SK-N-SH (cell line): ENCODE results near the gene ZNF138. TPM values are rescaled to one million over a fixed set of nuclear protein-coding genes. Genes with fewer than 3 reads are reported as not detected.

ENCODE experiments used
- CTCF ChIA-PET: fragments of 300-600, 350-600 bp; formaldehyde crosslinking; extraction: SDS; loops from one replicate; lab custom pipeline; 2021; lab: Yijun Ruan, JAX
- POLR2A ChIA-PET: fragments of 350-600 bp; sonication (Branson Sonifier 250); formaldehyde crosslinking; extraction: SDS; loops from one replicate; lab custom pipeline; 2020; ENCODE audit warnings: antibody characterized with exemption, inconsistent platforms; lab: Yijun Ruan, JAX
- DNase-seq: peaks from one replicate; pipeline ENCODE4 v3.0.0; 2012
- H2AFZ ChIP-seq: fragments of 200-600 bp; sonication (generic); 2 replicates; pipeline ENCODE4 v1.8.1; 2016; ENCODE audit warnings: antibody characterized with exemption, mild to moderate bottlenecking, low read depth
- H3F3A ChIP-seq: fragments of 200-600 bp; sonication (generic); replicated peaks from 2 replicates; pipeline ENCODE3; 2016; ENCODE audit warnings: antibody characterized with exemption, mild to moderate bottlenecking; ENCODE audit not compliant: insufficient read depth
- H3K27ac ChIP-seq, 2 experiments: fragments of 200-500 bp in 1 of 2; fragments of 200-600 bp in 1 of 2; sonication (Bioruptor generic) in 1 of 2; sonication (generic), shearing (Covaris generic) in 1 of 2; 2 replicates each; pipeline versions ENCODE4 v1.5.1 to v1.6.1; 2014 to 2016; ENCODE audit warnings: low read depth in 2 of 2, inconsistent platforms in 1 of 2, low read length in 1 of 2, mild to moderate bottlenecking in 1 of 2, mixed read lengths in 1 of 2
- H3K27me3 ChIP-seq: fragments of 200-600 bp; sonication (generic), shearing (Covaris generic); 2 replicates; pipeline ENCODE4 v1.6.1; 2016; ENCODE audit warnings: mixed run types; ENCODE audit not compliant: insufficient read depth
- H3K36me3 ChIP-seq, 2 experiments: fragments of 200-500 bp in 1 of 2; fragments of 200-600 bp in 1 of 2; sonication (Bioruptor generic) in 1 of 2; sonication (generic) in 1 of 2; replicated peaks in 1 of 2; 2 replicates each; pipeline versions ENCODE3 to v1.5.1; 2014 to 2016; ENCODE audit warnings: low read length in 1 of 2, mild to moderate bottlenecking in 1 of 2; ENCODE audit not compliant: insufficient read depth in 2 of 2, control insufficient read depth in 1 of 2
- H3K4me1 ChIP-seq, 2 experiments: fragments of 200-500 bp in 1 of 2; fragments of 200-600 bp in 1 of 2; sonication (Bioruptor generic) in 1 of 2; sonication (generic), shearing (Covaris generic) in 1 of 2; 2 replicates each; pipeline versions ENCODE4 v1.5.1 to v1.6.1; 2014 to 2016; ENCODE audit warnings: low read depth in 1 of 2, low read length in 1 of 2, mixed run types in 1 of 2; ENCODE audit not compliant: insufficient read depth in 2 of 2, control insufficient read depth in 1 of 2
- H3K4me2 ChIP-seq: fragments of 200-600 bp; sonication (generic), shearing (Covaris generic); 2 replicates; pipeline ENCODE4 v1.6.1; 2017; ENCODE audit warnings: mixed run types
- H3K4me3 ChIP-seq, 2 experiments: fragments of 200-500 bp in 1 of 2; fragments of 200-600 bp in 1 of 2; sonication (Bioruptor generic) in 1 of 2; sonication (generic), shearing (Covaris generic) in 1 of 2; 2 replicates each; pipeline versions ENCODE4 v1.5.1 to v1.8.1; 2014 to 2016; ENCODE audit warnings: low read depth in 2 of 2, inconsistent platforms in 1 of 2, low read length in 1 of 2, mild to moderate bottlenecking in 1 of 2, mixed read lengths in 1 of 2, moderate library complexity in 1 of 2
- H3K79me2 ChIP-seq: fragments of 200-600 bp; sonication (generic); 2 replicates; pipeline ENCODE4 v1.8.1; 2017; ENCODE audit warnings: mild to moderate bottlenecking; ENCODE audit not compliant: insufficient read depth
- H3K9ac ChIP-seq: fragments of 200-600 bp; sonication (generic); 2 replicates; pipeline ENCODE4 v1.6.1; 2017; ENCODE audit warnings: mixed run types
- H3K9me2 ChIP-seq: fragments of 200-600 bp; sonication (generic); 2 replicates; pipeline ENCODE4 v1.6.1; 2017; ENCODE audit warnings: mixed run types
- H3K9me3 ChIP-seq: fragments of 200-600 bp; sonication (generic); 2 replicates; pipeline ENCODE4 v1.6.1; 2017; ENCODE audit warnings: mixed run types, mild to moderate bottlenecking, moderate library complexity
- H4K20me1 ChIP-seq: fragments of 200-600 bp; sonication (generic); 2 replicates; pipeline ENCODE4 v1.6.1; 2017; ENCODE audit warnings: mild to moderate bottlenecking, mixed run types; ENCODE audit not compliant: insufficient read depth
- ELF1 ChIP-seq: IDR thresholded peaks from 2 replicates; pipeline ENCODE4 v1.4.0; 2012
- EZH2phosphoT487 ChIP-seq: fragments of 200-600 bp; sonication (generic); IDR thresholded peaks from 2 replicates; pipeline ENCODE4 v1.6.1; 2017; ENCODE audit warnings: low read depth, mixed run types, mild to moderate bottlenecking, antibody characterized with exemption, moderate library complexity, borderline replicate concordance
- FOSL2 ChIP-seq: IDR thresholded peaks from 2 replicates; pipeline ENCODE4 v1.4.0; 2012; ENCODE audit warnings: low read depth, mild to moderate bottlenecking, moderate library complexity, borderline replicate concordance
- FOXJ3 ChIP-seq: sonication (generic); formaldehyde crosslinking; IDR thresholded peaks from 2 replicates; pipeline ENCODE4 v1.5.1; 2020; ENCODE audit warnings: mild to moderate bottlenecking, missing genetic modification reagents
- FOXM1 ChIP-seq: IDR thresholded peaks from 2 replicates; pipeline ENCODE4 v1.4.0; 2012; ENCODE audit warnings: low read depth, mild to moderate bottlenecking
- GATA2 ChIP-seq: sonication (generic); formaldehyde crosslinking; IDR thresholded peaks from 2 replicates; pipeline ENCODE4 v1.5.0; 2020; ENCODE audit warnings: mild to moderate bottlenecking, missing genetic modification reagents
- JUND ChIP-seq: IDR thresholded peaks from 2 replicates; pipeline ENCODE4 v1.4.0; 2012
- MEF2A ChIP-seq: IDR thresholded peaks from 2 replicates; pipeline ENCODE4 v1.4.0; 2012; ENCODE audit warnings: low read depth, borderline replicate concordance
- NFIC ChIP-seq: IDR thresholded peaks from 2 replicates; pipeline ENCODE4 v1.4.0; 2012; ENCODE audit warnings: borderline replicate concordance
- NRF1 ChIP-seq: IDR thresholded peaks from 2 replicates; pipeline ENCODE4 v1.6.1; 2012; ENCODE audit warnings: low read depth, mild to moderate bottlenecking, low read length
- PBX3 ChIP-seq: IDR thresholded peaks from 2 replicates; pipeline ENCODE4; 2012
- RCOR1 ChIP-seq: fragments of 150-350 bp; IDR thresholded peaks from 2 replicates; pipeline ENCODE4 v1.6.1; 2017; ENCODE audit warnings: antibody characterized with exemption, low read length
- SIN3A ChIP-seq: IDR thresholded peaks from 2 replicates; pipeline ENCODE4 v1.6.1; 2012; ENCODE audit warnings: low read depth, mild to moderate bottlenecking, low read length, moderate library complexity, borderline replicate concordance
- SMC3 ChIP-seq: IDR thresholded peaks from 2 replicates; pipeline ENCODE4 v1.6.1; 2012; ENCODE audit warnings: low read depth, low read length, improper control_type of control experiment
- TAF1 ChIP-seq: IDR thresholded peaks from 2 replicates; pipeline ENCODE4 v1.6.1; 2012; ENCODE audit warnings: low read depth, mild to moderate bottlenecking, low read length, moderate library complexity, borderline replicate concordance
- TCF12 ChIP-seq: IDR thresholded peaks from 2 replicates; pipeline ENCODE4 v1.4.0; 2012
- TEAD4 ChIP-seq: IDR thresholded peaks from 2 replicates; pipeline ENCODE4 v1.4.0; 2012; ENCODE audit warnings: mild to moderate bottlenecking, borderline replicate concordance; ENCODE audit not compliant: insufficient read depth
- YY1 ChIP-seq: IDR thresholded peaks from 2 replicates; pipeline ENCODE4 v1.4.0; 2012; ENCODE audit warnings: low read depth, mild to moderate bottlenecking
- WGBS: methylation state at CpG from one replicate; pipeline ENCODE4 v1.1.6; 2017; ENCODE audit warnings: low lambda C conversion rate; 5-methylcytosine and 5-hydroxymethylcytosine counted together
- polyA plus RNA-seq, 3 experiments: library from polyadenylated mRNA; depleted of rRNA; stranded (reverse); fragments of >200 nt; gene quantifications; 2 replicates each; pipeline ENCODE4 v1.2.3, GENCODE V29; 2012
- TF ChIP-seq, protein P1 (sequence below): IDR thresholded peaks from 2 replicates; pipeline ENCODE4 v1.4.0; 2012; ENCODE audit warnings: low read depth
- TF ChIP-seq, protein P2 (sequence below): IDR thresholded peaks from 2 replicates; pipeline ENCODE4 v1.4.0; 2012; ENCODE audit warnings: low read depth, borderline replicate concordance
- TF ChIP-seq, protein P3 (sequence below): IDR thresholded peaks from 2 replicates; pipeline ENCODE4 v1.6.1; 2012; ENCODE audit warnings: mild to moderate bottlenecking, low read depth, low read length, moderate library complexity
- TF ChIP-seq, protein P4 (sequence below): IDR thresholded peaks from 2 replicates; pipeline ENCODE4 v1.4.0; 2012; ENCODE audit warnings: low read depth, borderline replicate concordance

The ZNF138 gene
- polyA plus RNA-seq, 1 of the 3 experiments (the other 2 are of a cell fraction) = 4.9 TPM

DNA sequence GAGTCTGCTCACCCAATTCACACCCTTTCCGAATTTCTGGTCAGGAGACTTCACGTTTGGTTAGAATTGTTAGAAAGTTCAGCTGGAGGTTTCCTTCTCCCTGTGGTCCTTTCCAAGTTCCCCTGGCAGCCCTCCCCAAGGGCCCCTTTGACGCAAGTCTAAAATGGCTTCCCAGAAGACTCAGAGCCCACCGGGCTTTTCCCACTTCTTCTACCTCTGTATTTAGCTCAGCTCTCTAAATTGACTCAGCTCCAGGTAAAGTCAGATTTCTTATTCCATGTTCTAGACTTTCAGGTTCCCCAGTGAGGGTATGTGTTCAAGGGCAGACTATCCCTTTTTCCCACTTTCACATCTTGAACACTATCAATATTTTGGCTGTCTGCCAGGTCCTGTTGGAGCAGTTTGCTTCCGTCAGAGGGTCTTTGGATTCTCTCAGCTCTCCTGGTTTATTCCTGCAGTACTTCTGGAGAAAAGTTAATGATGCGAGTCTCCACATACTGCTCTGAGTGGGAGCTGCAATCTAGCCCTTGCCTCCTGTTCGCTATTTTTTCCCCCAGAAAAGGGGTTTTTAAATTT lies 55.8 kb downstream of the ZNF138 start:
- TF ChIP-seq, protein P1, sequence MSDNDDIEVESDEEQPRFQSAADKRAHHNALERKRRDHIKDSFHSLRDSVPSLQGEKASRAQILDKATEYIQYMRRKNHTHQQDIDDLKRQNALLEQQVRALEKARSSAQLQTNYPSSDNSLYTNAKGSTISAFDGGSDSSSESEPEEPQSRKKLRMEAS = no peak
- TF ChIP-seq, protein P2, sequence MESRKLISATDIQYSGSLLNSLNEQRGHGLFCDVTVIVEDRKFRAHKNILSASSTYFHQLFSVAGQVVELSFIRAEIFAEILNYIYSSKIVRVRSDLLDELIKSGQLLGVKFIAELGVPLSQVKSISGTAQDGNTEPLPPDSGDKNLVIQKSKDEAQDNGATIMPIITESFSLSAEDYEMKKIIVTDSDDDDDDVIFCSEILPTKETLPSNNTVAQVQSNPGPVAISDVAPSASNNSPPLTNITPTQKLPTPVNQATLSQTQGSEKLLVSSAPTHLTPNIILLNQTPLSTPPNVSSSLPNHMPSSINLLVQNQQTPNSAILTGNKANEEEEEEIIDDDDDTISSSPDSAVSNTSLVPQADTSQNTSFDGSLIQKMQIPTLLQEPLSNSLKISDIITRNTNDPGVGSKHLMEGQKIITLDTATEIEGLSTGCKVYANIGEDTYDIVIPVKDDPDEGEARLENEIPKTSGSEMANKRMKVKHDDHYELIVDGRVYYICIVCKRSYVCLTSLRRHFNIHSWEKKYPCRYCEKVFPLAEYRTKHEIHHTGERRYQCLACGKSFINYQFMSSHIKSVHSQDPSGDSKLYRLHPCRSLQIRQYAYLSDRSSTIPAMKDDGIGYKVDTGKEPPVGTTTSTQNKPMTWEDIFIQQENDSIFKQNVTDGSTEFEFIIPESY = no peak
- no peak for TF ChIP-seq FOXJ3
- no peak for TF ChIP-seq FOSL2
- TF ChIP-seq MEF2A = no peak
- no peak for TF ChIP-seq TEAD4
- TF ChIP-seq EZH2phosphoT487 = no peak
- TF ChIP-seq GATA2 = no peak
- TF ChIP-seq, all 33 proteins: peak for 0
- no peak overlapping the region; a peak in 1 of 4 replicates for H3K4me3 ChIP-seq
- peaks cover 0 to 8% of the 10 kb centered on the region in 2 experiments; a peak in 1 of 4 replicates for H3K4me1 ChIP-seq
- no peak overlapping the region for H3K27ac ChIP-seq
- no peaks in the 10 kb centered on the region for H3F3A ChIP-seq
- ChIA-PET POLR2A (interaction anchor here (0.6 kb wide), 1 partner anchor 12 kb away, joined by 3 read pairs; no protein-coding TSS in a partner anchor), CTCF (no interaction called here)
- H3K9me2 ChIP-seq = no peaks in the 10 kb centered on the region
- WGBS = 59% methylated on average over 7 of the region's 7 CpGs
- no peaks in the 10 kb centered on the region for H3K36me3 ChIP-seq
- no peak for DNase-seq
- no peaks in the 10 kb centered on the region for H3K79me2 ChIP-seq
- H4K20me1 ChIP-seq = no peaks in the 10 kb centered on the region
- H2AFZ ChIP-seq = no peak overlapping the region
- H3K4me2 ChIP-seq = no peak overlapping the region
- no peaks in the 10 kb centered on the region for H3K9me3 ChIP-seq
- H3K9ac ChIP-seq = no peak overlapping the region
- H3K27me3 ChIP-seq = no peaks in the 10 kb centered on the region

DNA sequence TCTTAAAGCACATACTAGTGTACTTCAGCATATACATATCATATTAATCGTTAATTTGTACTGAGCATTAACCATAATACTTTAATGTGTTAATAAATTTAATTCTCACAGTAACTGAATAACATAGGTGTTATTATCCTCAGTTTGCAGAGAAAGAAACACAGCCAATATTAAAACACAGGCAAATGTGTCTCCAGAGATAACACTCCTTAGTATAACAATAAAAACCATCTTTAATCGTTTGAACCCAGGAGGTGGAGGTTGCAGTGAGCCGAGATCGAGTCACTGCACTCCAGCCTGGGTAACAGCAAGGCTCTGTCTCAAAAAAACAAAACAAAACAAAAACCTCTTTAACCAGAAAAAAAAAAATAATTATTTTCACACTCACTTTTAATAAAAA lies 59.5 kb downstream of the ZNF138 start:
- Histone ChIP-seq H3K9ac (no peak overlapping the region), H3F3A (no peaks in the 10 kb centered on the region), H3K79me2 (no peaks in the 10 kb centered on the region), H3K27me3 (no peaks in the 10 kb centered on the region), H3K9me3 (no peaks in the 10 kb centered on the region), H3K4me2 (no peak overlapping the region), H2AFZ (no peak overlapping the region), H3K36me3 (no peaks in the 10 kb centered on the region), H3K27ac (no peak overlapping the region), H4K20me1 (no peaks in the 10 kb centered on the region), H3K4me3 (no peak overlapping the region), H3K9me2 (no peaks in the 10 kb centered on the region), H3K4me1 (peaks cover 0 to 8% of the 10 kb centered on the region in 2 experiments; a peak in 1 of 4 replicates)
- POLR2A ChIA-PET = no interaction called here
- no peak for DNase-seq
- 38% methylated on average over 4 of the region's 4 CpGs for WGBS
- CTCF ChIA-PET = no interaction called here
- TF ChIP-seq SIN3A (no peak), NFIC (no peak), FOXM1 (no peak), SMC3 (no peak), PBX3 (no peak), YY1 (no peak), ELF1 (no peak), NRF1 (no peak), TAF1 (no peak), JUND (no peak), GATA2 (no peak), FOSL2 (no peak), TCF12 (no peak), RCOR1 (no peak)
- TF ChIP-seq, protein P3, sequence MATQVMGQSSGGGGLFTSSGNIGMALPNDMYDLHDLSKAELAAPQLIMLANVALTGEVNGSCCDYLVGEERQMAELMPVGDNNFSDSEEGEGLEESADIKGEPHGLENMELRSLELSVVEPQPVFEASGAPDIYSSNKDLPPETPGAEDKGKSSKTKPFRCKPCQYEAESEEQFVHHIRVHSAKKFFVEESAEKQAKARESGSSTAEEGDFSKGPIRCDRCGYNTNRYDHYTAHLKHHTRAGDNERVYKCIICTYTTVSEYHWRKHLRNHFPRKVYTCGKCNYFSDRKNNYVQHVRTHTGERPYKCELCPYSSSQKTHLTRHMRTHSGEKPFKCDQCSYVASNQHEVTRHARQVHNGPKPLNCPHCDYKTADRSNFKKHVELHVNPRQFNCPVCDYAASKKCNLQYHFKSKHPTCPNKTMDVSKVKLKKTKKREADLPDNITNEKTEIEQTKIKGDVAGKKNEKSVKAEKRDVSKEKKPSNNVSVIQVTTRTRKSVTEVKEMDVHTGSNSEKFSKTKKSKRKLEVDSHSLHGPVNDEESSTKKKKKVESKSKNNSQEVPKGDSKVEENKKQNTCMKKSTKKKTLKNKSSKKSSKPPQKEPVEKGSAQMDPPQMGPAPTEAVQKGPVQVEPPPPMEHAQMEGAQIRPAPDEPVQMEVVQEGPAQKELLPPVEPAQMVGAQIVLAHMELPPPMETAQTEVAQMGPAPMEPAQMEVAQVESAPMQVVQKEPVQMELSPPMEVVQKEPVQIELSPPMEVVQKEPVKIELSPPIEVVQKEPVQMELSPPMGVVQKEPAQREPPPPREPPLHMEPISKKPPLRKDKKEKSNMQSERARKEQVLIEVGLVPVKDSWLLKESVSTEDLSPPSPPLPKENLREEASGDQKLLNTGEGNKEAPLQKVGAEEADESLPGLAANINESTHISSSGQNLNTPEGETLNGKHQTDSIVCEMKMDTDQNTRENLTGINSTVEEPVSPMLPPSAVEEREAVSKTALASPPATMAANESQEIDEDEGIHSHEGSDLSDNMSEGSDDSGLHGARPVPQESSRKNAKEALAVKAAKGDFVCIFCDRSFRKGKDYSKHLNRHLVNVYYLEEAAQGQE = no peak
- TF ChIP-seq, protein P4, sequence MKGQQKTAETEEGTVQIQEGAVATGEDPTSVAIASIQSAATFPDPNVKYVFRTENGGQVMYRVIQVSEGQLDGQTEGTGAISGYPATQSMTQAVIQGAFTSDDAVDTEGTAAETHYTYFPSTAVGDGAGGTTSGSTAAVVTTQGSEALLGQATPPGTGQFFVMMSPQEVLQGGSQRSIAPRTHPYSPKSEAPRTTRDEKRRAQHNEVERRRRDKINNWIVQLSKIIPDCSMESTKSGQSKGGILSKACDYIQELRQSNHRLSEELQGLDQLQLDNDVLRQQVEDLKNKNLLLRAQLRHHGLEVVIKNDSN = no peak
